ENCODE results near the gene CDH8.

The CDH8 gene

DNA sequence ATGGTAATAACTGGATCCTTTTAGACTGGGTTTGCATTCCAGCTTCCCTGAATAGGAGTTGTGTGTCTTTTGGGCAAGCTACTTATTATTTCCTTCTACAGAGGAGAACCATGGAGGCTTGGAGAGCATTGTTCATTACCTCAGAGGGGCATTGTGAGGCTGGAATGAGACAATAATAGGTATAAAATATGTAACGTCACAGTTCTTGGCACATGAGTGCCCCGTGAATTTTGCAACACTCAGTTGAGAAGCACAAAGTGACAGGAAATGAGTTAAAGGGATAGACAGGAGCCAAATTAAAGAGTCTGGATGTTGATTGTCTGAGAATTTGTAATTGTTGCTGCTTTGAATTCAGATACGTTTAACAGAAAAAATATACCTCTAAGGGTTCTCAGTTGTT lies 92.2 kb downstream of the CDH8 start:
- Histone ChIP-seq H4K8ac (ENCODE audit: low read length) (no peak overlapping the region), H3K9ac (ENCODE audit: low read length) (no peak overlapping the region), H3K79me1 (replicated peaks; ENCODE audit: low read length, poor library complexity, severe bottlenecking) (no peaks in the 10 kb centered on the region), H2AK5ac (ENCODE audit: low read length, severe bottlenecking) (no peak overlapping the region), H3K4ac (ENCODE audit: low read depth in 1 of 2, low read length in 2 of 2) (no peak overlapping the region), H3K4me3 (ENCODE audit: insufficient read depth in 1 of 2, low read depth in 1 of 2, low read length in 2 of 2) (no peak overlapping the region), H2BK120ac (ENCODE audit: low read depth, low read length) (no peak overlapping the region), H3K4me1 (ENCODE audit: control insufficient read depth, insufficient read depth, low read depth, low read length) (no peaks in the 10 kb centered on the region), H3K27ac (ENCODE audit: low read length, poor library complexity, severe bottlenecking) (no peak overlapping the region), H3K36me3 (ENCODE audit: control insufficient read depth in 1 of 2, insufficient read depth in 2 of 2, low read depth in 1 of 2, low read length in 2 of 2) (no peaks in the 10 kb centered on the region), H2BK12ac (ENCODE audit: low read length in 2 of 2) (no peak overlapping the region), H2BK5ac (ENCODE audit: low read depth, low read length, poor library complexity, severe bottlenecking) (no peak overlapping the region), H3K9me3 (ENCODE audit: control insufficient read depth, low read length) (peaks cover 3% of the 10 kb centered on the region), H4K91ac (ENCODE audit: low read length) (no peak overlapping the region), H3K27me3 (ENCODE audit: control insufficient read depth in 1 of 2, insufficient read depth in 1 of 2, low read length in 2 of 2) (no peaks in the 10 kb centered on the region), H2AFZ (ENCODE audit: low read depth, low read length) (no peak overlapping the region), H3K14ac (ENCODE audit: low read length in 2 of 2) (no peak overlapping the region), H2BK15ac (ENCODE audit: low read depth, poor library complexity, severe bottlenecking) (no peak overlapping the region), H3K18ac (ENCODE audit: low read depth in 1 of 2, low read length in 2 of 2) (no peak overlapping the region), H3K4me2 (ENCODE audit: low read length, poor library complexity, severe bottlenecking) (no peak overlapping the region), H3K23ac (ENCODE audit: low read length in 2 of 2) (no peak overlapping the region)
- WGBS = 88% methylated on average over 2 of the region's 3 CpGs
- no peak for DNase-seq

DNA sequence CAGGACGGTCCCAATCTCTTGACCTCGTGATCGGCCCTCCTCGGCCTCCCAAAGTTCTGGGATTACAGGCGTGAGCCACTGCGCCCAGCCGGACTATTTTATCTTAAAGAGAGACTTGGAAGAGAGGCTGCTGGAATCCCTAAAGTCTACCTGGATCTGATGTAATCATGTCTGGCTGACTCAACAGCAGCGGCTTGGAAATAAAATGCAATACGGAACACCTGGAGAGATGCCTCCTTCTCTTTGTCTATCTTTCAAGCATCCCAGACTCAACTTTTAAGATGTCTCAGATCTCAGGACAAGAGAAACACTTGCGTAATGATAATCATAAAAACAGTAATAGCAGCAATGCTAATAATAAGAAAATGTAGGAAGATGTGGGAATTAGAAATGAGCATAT lies 95.6 kb downstream of the CDH8 start:
- 94% methylated on average over 9 of the region's 10 CpGs for WGBS

DNA sequence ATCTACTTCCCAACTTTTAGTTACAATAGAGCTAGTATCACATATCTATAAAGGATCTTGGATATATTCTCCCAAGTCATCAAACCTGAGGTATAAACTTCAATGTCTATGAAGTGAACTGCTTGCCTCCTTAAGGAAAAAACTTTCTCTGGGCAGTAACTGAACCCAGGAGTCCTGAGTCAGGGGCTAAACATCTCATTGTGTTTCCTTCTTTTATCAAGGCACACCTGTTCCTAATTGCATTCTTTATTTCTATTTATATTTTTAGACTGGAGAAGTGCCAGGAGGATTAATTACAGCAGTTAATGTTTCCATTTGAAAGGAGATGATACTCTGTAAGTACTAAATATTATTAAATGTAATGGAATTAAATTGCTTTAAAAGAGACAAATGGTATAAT lies 98.6 kb downstream of the CDH8 start:
- Histone ChIP-seq H3K18ac (ENCODE audit: low read depth in 1 of 2, low read length in 2 of 2) (no peak overlapping the region), H2AK5ac (ENCODE audit: low read length, severe bottlenecking) (no peak overlapping the region)

More for the DNA sequence above, 95.6 kb downstream of the CDH8 start:
- H3K9me3 ChIP-seq (ENCODE audit: control insufficient read depth, low read length) = no peaks in the 10 kb centered on the region
- H2BK5ac ChIP-seq (ENCODE audit: low read depth, low read length, poor library complexity, severe bottlenecking) = no peak overlapping the region
- H3K79me1 ChIP-seq (replicated peaks; ENCODE audit: low read length, poor library complexity, severe bottlenecking) = no peaks in the 10 kb centered on the region
- no peak overlapping the region for H3K27ac ChIP-seq (ENCODE audit: low read length, poor library complexity, severe bottlenecking)
- H3K27me3 ChIP-seq (ENCODE audit: control insufficient read depth in 1 of 2, insufficient read depth in 1 of 2, low read length in 2 of 2) = no peaks in the 10 kb centered on the region
- no peak overlapping the region for H3K14ac ChIP-seq (ENCODE audit: low read length in 2 of 2)
- no peak overlapping the region for H3K23ac ChIP-seq (ENCODE audit: low read length in 2 of 2)
- no peak overlapping the region for H3K4ac ChIP-seq (ENCODE audit: low read depth in 1 of 2, low read length in 2 of 2)
- H2BK120ac ChIP-seq (ENCODE audit: low read depth, low read length) = no peak overlapping the region
- no peak overlapping the region for H3K4me2 ChIP-seq (ENCODE audit: low read length, poor library complexity, severe bottlenecking)
- no peak overlapping the region for H2AFZ ChIP-seq (ENCODE audit: low read depth, low read length)
- H4K8ac ChIP-seq (ENCODE audit: low read length) = no peak overlapping the region
- H2BK15ac ChIP-seq (ENCODE audit: low read depth, poor library complexity, severe bottlenecking) = no peak overlapping the region
- no peak for DNase-seq
- H2AK5ac ChIP-seq (ENCODE audit: low read length, severe bottlenecking) = no peak overlapping the region
- H3K18ac ChIP-seq (ENCODE audit: low read depth in 1 of 2, low read length in 2 of 2) = no peak overlapping the region
- H4K91ac ChIP-seq (ENCODE audit: low read length) = no peak overlapping the region
- H2BK12ac ChIP-seq (ENCODE audit: low read length in 2 of 2) = no peak overlapping the region
- H3K4me3 ChIP-seq (ENCODE audit: insufficient read depth in 1 of 2, low read depth in 1 of 2, low read length in 2 of 2) = no peak overlapping the region
- H3K4me1 ChIP-seq (ENCODE audit: control insufficient read depth, insufficient read depth, low read depth, low read length) = no peaks in the 10 kb centered on the region
- no peak overlapping the region for H3K9ac ChIP-seq (ENCODE audit: low read length)
- H3K36me3 ChIP-seq (ENCODE audit: control insufficient read depth in 1 of 2, insufficient read depth in 2 of 2, low read depth in 1 of 2, low read length in 2 of 2) = no peaks in the 10 kb centered on the region

DNA sequence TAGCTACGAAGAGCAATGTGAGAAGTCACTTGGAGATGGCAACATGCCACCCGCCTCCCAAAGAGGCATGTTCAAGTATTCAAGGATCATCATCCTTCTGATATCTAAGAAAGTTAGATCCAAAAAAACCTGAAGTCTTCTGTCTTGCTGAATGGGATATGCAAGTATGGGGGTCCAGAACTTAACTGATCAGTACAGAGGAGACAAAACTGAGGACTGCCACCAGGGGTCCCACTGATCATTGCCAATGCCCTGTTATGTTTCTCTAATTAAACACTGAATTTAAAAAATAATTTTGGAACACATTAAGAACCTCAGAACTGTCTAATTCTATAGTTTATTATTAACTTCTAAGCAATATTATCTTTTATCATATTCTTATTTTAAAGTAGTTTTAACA lies 99.7 kb downstream of the CDH8 start:
- Histone ChIP-seq H2BK120ac (ENCODE audit: low read depth, low read length) (no peak overlapping the region), H4K91ac (ENCODE audit: low read length) (no peak overlapping the region), H3K9me3 (ENCODE audit: control insufficient read depth, low read length) (no peaks in the 10 kb centered on the region), H3K4me3 (ENCODE audit: insufficient read depth in 1 of 2, low read depth in 1 of 2, low read length in 2 of 2) (no peak overlapping the region), H2BK5ac (ENCODE audit: low read depth, low read length, poor library complexity, severe bottlenecking) (no peak overlapping the region), H3K4me2 (ENCODE audit: low read length, poor library complexity, severe bottlenecking) (no peak overlapping the region), H3K9ac (ENCODE audit: low read length) (no peak overlapping the region), H4K8ac (ENCODE audit: low read length) (no peak overlapping the region), H3K27ac (ENCODE audit: low read length, poor library complexity, severe bottlenecking) (no peak overlapping the region), H3K18ac (ENCODE audit: low read depth in 1 of 2, low read length in 2 of 2) (no peak overlapping the region), H3K4ac (ENCODE audit: low read depth in 1 of 2, low read length in 2 of 2) (no peak overlapping the region), H3K79me1 (replicated peaks; ENCODE audit: low read length, poor library complexity, severe bottlenecking) (no peaks in the 10 kb centered on the region), H2BK12ac (ENCODE audit: low read length in 2 of 2) (no peak overlapping the region), H3K4me1 (ENCODE audit: control insufficient read depth, insufficient read depth, low read depth, low read length) (no peaks in the 10 kb centered on the region), H3K14ac (ENCODE audit: low read length in 2 of 2) (no peak overlapping the region), H2AK5ac (ENCODE audit: low read length, severe bottlenecking) (no peak overlapping the region), H2AFZ (ENCODE audit: low read depth, low read length) (no peak overlapping the region), H3K27me3 (ENCODE audit: control insufficient read depth in 1 of 2, insufficient read depth in 1 of 2, low read length in 2 of 2) (no peaks in the 10 kb centered on the region), H2BK15ac (ENCODE audit: low read depth, poor library complexity, severe bottlenecking) (no peak overlapping the region), H3K23ac (ENCODE audit: low read length in 2 of 2) (no peak overlapping the region), H3K36me3 (ENCODE audit: control insufficient read depth in 1 of 2, insufficient read depth in 2 of 2, low read depth in 1 of 2, low read length in 2 of 2) (no peaks in the 10 kb centered on the region)
- WGBS = 100% methylated on average over 2 of the region's 2 CpGs
- DNase-seq = no peak

More for the DNA sequence above, 98.6 kb downstream of the CDH8 start:
- H4K91ac ChIP-seq (ENCODE audit: low read length) = no peak overlapping the region
- no peak overlapping the region for H2BK5ac ChIP-seq (ENCODE audit: low read depth, low read length, poor library complexity, severe bottlenecking)
- no peak overlapping the region for H2BK12ac ChIP-seq (ENCODE audit: low read length in 2 of 2)
- H4K8ac ChIP-seq (ENCODE audit: low read length) = no peak overlapping the region
- H2AFZ ChIP-seq (ENCODE audit: low read depth, low read length) = no peak overlapping the region
- H3K4me2 ChIP-seq (ENCODE audit: low read length, poor library complexity, severe bottlenecking) = no peak overlapping the region
- H2BK15ac ChIP-seq (ENCODE audit: low read depth, poor library complexity, severe bottlenecking) = no peak overlapping the region
- no peak overlapping the region for H3K4ac ChIP-seq (ENCODE audit: low read depth in 1 of 2, low read length in 2 of 2)
- H3K27me3 ChIP-seq (ENCODE audit: control insufficient read depth in 1 of 2, insufficient read depth in 1 of 2, low read length in 2 of 2) = no peaks in the 10 kb centered on the region
- no peak for DNase-seq
- no peak overlapping the region for H3K14ac ChIP-seq (ENCODE audit: low read length in 2 of 2)
- no peaks in the 10 kb centered on the region for H3K9me3 ChIP-seq (ENCODE audit: control insufficient read depth, low read length)
- no peak overlapping the region for H2BK120ac ChIP-seq (ENCODE audit: low read depth, low read length)
- H3K27ac ChIP-seq (ENCODE audit: low read length, poor library complexity, severe bottlenecking) = no peak overlapping the region
- H3K4me3 ChIP-seq (ENCODE audit: insufficient read depth in 1 of 2, low read depth in 1 of 2, low read length in 2 of 2) = no peak overlapping the region
- no peak overlapping the region for H3K23ac ChIP-seq (ENCODE audit: low read length in 2 of 2)
- H3K36me3 ChIP-seq (ENCODE audit: control insufficient read depth in 1 of 2, insufficient read depth in 2 of 2, low read depth in 1 of 2, low read length in 2 of 2) = no peaks in the 10 kb centered on the region
- H3K79me1 ChIP-seq (replicated peaks; ENCODE audit: low read length, poor library complexity, severe bottlenecking) = no peaks in the 10 kb centered on the region
- H3K9ac ChIP-seq (ENCODE audit: low read length) = no peak overlapping the region
- H3K4me1 ChIP-seq (ENCODE audit: control insufficient read depth, insufficient read depth, low read depth, low read length) = no peaks in the 10 kb centered on the region

All from mesenchymal stem cell (in vitro differentiated cells and primary cell).